NCI-H146 treated with DMSO at 0.1 percent for 48 hours (cell line): ENCODE measurements around the gene ZNF14.
"Not testable (repeated sequence)": the region's sequence is repeated elsewhere in the genome, so short reads cannot be mapped to it uniquely, and the experiment has no call there.

Experiments used
- DNase-seq: peaks from one replicate; lab custom pipeline; 2025; ENCODE audit not compliant: unreplicated experiment; lab: John Stamatoyannopoulos, UW

Gene ZNF14

GRCh38 chr19:19747357-19748220, 14.7 kb upstream of the ZNF14 start:
- DNase-seq = no peak

GRCh38 chr19:19746286-19747213, 13.6 kb upstream of the ZNF14 start:
- no peak for DNase-seq

- DNase-seq = no peak
Observed at GRCh38 chr19:19745496-19746285, 12.8 kb upstream of the ZNF14 start.

GRCh38 chr19:19744641-19745040, 11.7 kb upstream of the ZNF14 start:
- no peak for DNase-seq

- DNase-seq = not testable (repeated sequence)
Observed at GRCh38 chr19:19743921-19744320, 11.0 kb upstream of the ZNF14 start.

GRCh38 chr19:19743176-19743575, 10.3 kb upstream of the ZNF14 start:
- DNase-seq = no peak

GRCh38 chr19:19742773-19743172, 9.9 kb upstream of the ZNF14 start:
- no peak for DNase-seq

- DNase-seq = no peak
Observed at GRCh38 chr19:19741184-19741583, 8.3 kb upstream of the ZNF14 start.

- DNase-seq = no peak
Observed at GRCh38 chr19:19740755-19741154, 7.8 kb upstream of the ZNF14 start.

- DNase-seq = no peak
Observed at GRCh38 chr19:19738564-19738963, 5.7 kb upstream of the ZNF14 start.

- DNase-seq = no peak
Observed at GRCh38 chr19:19737559-19738332, 4.8 kb upstream of the ZNF14 start.

- no peak for DNase-seq
Observed at GRCh38 chr19:19721896-19722295, 11.0 kb downstream of the ZNF14 start.

- DNase-seq = no peak
Observed at GRCh38 chr19:19719798-19720197, 13.1 kb downstream of the ZNF14 start.

- DNase-seq = no peak
Observed at GRCh38 chr19:19711934-19712828, 20.7 kb downstream of the ZNF14 start.

GRCh38 chr19:19711306-19711933, 21.5 kb downstream of the ZNF14 start:
- no peak for DNase-seq

GRCh38 chr19:19710506-19710905, 22.4 kb downstream of the ZNF14 start:
- no peak for DNase-seq

- DNase-seq = no peak
Observed at GRCh38 chr19:19704836-19705235, 28.1 kb downstream of the ZNF14 start.

- DNase-seq = not testable (repeated sequence)
Observed at GRCh38 chr19:19700493-19700892, 32.4 kb downstream of the ZNF14 start.

- no peak for DNase-seq
Observed at GRCh38 chr19:19697589-19697988, 35.3 kb downstream of the ZNF14 start.
